GM19035 (cell line): Measurements from ENCODE around the gene STRA6.

Experiments used
- ATAC-seq: cut with Tn5 transposase; IDR thresholded peaks from one replicate; pipeline ENCODE4 v1.9.1; 2021; ENCODE audit not compliant: unreplicated experiment

The STRA6 gene

GRCh38 chr15:74202452-74203401 is at the start of gene STRA6:
STRA6 (minus strand) TSS chr15:74202787; CDS start chr15:74202267, 520 bp downstream.
- no peak for ATAC-seq

- no peak for ATAC-seq
Observed at GRCh38 chr15:74252291-74252690, 49.7 kb upstream of the STRA6 start.

GRCh38 chr15:74251131-74251811 is 48.7 kb upstream of the STRA6 start:
- no peak for ATAC-seq

GRCh38 chr15:74250266-74250665 is 47.7 kb upstream of the STRA6 start:
- no peak for ATAC-seq

- no peak for ATAC-seq
Observed at GRCh38 chr15:74245342-74245931, 42.9 kb upstream of the STRA6 start.

- ATAC-seq = no peak
Observed at GRCh38 chr15:74244822-74245341, 42.3 kb upstream of the STRA6 start.

- no peak for ATAC-seq
Observed at GRCh38 chr15:74243431-74243830, 40.8 kb upstream of the STRA6 start.

GRCh38 chr15:74242441-74243185 is 40.0 kb upstream of the STRA6 start:
- no peak for ATAC-seq

GRCh38 chr15:74240897-74241614 is 38.5 kb upstream of the STRA6 start:
- no peak for ATAC-seq

GRCh38 chr15:74240002-74240568 is 37.5 kb upstream of the STRA6 start:
- no peak for ATAC-seq

GRCh38 chr15:74239051-74239705 is 36.6 kb upstream of the STRA6 start:
- no peak for ATAC-seq

- ATAC-seq = no peak
Observed at GRCh38 chr15:74235962-74236361, 33.4 kb upstream of the STRA6 start, which contains the start of gene CCDC33. CCDC33 (plus strand) TSS chr15:74236326; CDS start chr15:74236720, 394 bp downstream.

- ATAC-seq = no peak
Observed at GRCh38 chr15:74234598-74234875, 31.9 kb upstream of the STRA6 start.

- ATAC-seq = no peak
Observed at GRCh38 chr15:74233851-74234597, 31.4 kb upstream of the STRA6 start.

- no peak for ATAC-seq
Observed at GRCh38 chr15:74233373-74233772, 30.8 kb upstream of the STRA6 start.

- no peak for ATAC-seq
Observed at GRCh38 chr15:74231475-74231874, 28.9 kb upstream of the STRA6 start.

GRCh38 chr15:74229686-74230085 is 27.1 kb upstream of the STRA6 start:
- ATAC-seq = no peak

GRCh38 chr15:74228723-74229081 is 26.1 kb upstream of the STRA6 start:
- no peak for ATAC-seq
